GM12878 (cell line): ENCODE results near the gene RHBDD1. TPM values are rescaled to one million over a fixed set of nuclear protein-coding genes. Genes with fewer than 3 reads are reported as not detected.

Source experiments
- ASH2L ChIP-seq: fragments of 300-600, 200-600 bp; sonication (generic); IDR thresholded peaks from 2 replicates; pipeline ENCODE4 v1.6.1; 2017; ENCODE audit warnings: low read depth, mild to moderate bottlenecking, borderline replicate concordance
- CBX3 ChIP-seq: fragments of 200-600 bp; sonication (generic); IDR thresholded peaks from 2 replicates; pipeline ENCODE4 v1.6.1; 2016; ENCODE audit warnings: low read depth, borderline replicate concordance
- EP300 ChIP-seq, 2 experiments: fragments of 150-350 bp in 1 of 2; IDR thresholded peaks; 2 replicates each; pipeline ENCODE4 v1.6.1; 2011 to 2012; ENCODE audit warnings: low read depth in 2 of 2, low read length in 2 of 2, borderline replicate concordance in 1 of 2, improper control_type of control experiment in 1 of 2, inconsistent platforms in 1 of 2; ENCODE audit not compliant: control insufficient read depth in 1 of 2
- EZH2 ChIP-seq: IDR thresholded peaks from 2 replicates; pipeline ENCODE4 v1.6.1; 2012; ENCODE audit warnings: low read depth, mild to moderate bottlenecking, control low read depth, inconsistent platforms, low read length, borderline replicate concordance; ENCODE audit not compliant: control insufficient read depth
- IKZF1 ChIP-seq: fragments of 450-650 bp; conservative IDR thresholded peaks from 2 replicates; pipeline ENCODE4 v1.6.1; 2017; ENCODE audit warnings: antibody characterized with exemption, mild to moderate bottlenecking
- JUNB ChIP-seq: IDR thresholded peaks from 2 replicates; pipeline ENCODE4 v1.6.1; 2016; ENCODE audit warnings: antibody characterized with exemption, mild to moderate bottlenecking
- JUND ChIP-seq: IDR thresholded peaks from 2 replicates; pipeline ENCODE4 v1.6.1; 2012; ENCODE audit warnings: low read depth, mild to moderate bottlenecking, low read length, improper control_type of control experiment, moderate library complexity
- LARP7 ChIP-seq: fragments of 450-650 bp; IDR thresholded peaks from 2 replicates; pipeline ENCODE4 v1.6.1; 2017; ENCODE audit warnings: mild to moderate bottlenecking
- MYB ChIP-seq: fragments of 150-350 bp; IDR thresholded peaks from 2 replicates; pipeline ENCODE4 v1.6.1; 2014; ENCODE audit warnings: mild to moderate bottlenecking, low read depth, low read length, borderline replicate concordance
- NFXL1 ChIP-seq: fragments of 450-650 bp; IDR thresholded peaks from 2 replicates; pipeline ENCODE4 v1.6.1; 2017; ENCODE audit warnings: antibody characterized with exemption, mild to moderate bottlenecking, borderline replicate concordance
- PBX3 ChIP-seq: IDR thresholded peaks from 2 replicates; pipeline ENCODE4 v1.6.1; 2011; ENCODE audit warnings: mild to moderate bottlenecking, low read depth, low read length, moderate library complexity; ENCODE audit not compliant: insufficient replicate concordance
- POLR2A ChIP-seq: IDR thresholded peaks from 2 replicates; pipeline ENCODE4 v1.6.1; 2011; ENCODE audit warnings: low read depth, mild to moderate bottlenecking, low read length
- POU2F2 ChIP-seq: IDR thresholded peaks from 3 replicates; pipeline ENCODE4 v1.6.1; 2011; ENCODE audit warnings: low read depth, mild to moderate bottlenecking, low read length, borderline replicate concordance
- RFX5 ChIP-seq: IDR thresholded peaks from 2 replicates; pipeline ENCODE4 v1.6.1; 2011; ENCODE audit warnings: low read depth, low read length, improper control_type of control experiment
- SIX5 ChIP-seq: IDR thresholded peaks from 2 replicates; pipeline ENCODE4 v1.6.1; 2011; ENCODE audit warnings: mild to moderate bottlenecking, low read depth, low read length, moderate library complexity; ENCODE audit not compliant: severe bottlenecking
- SMARCA5 ChIP-seq: fragments of 450-650 bp; IDR thresholded peaks from 2 replicates; pipeline ENCODE4 v1.6.1; 2017; ENCODE audit warnings: mild to moderate bottlenecking
- SREBF1 ChIP-seq: IDR thresholded peaks from 2 replicates; pipeline ENCODE4 v1.6.1; 2012; ENCODE audit warnings: mild to moderate bottlenecking, low read length
- SUPT20H ChIP-seq: IDR thresholded peaks from 2 replicates; pipeline ENCODE4 v1.6.1; 2011; ENCODE audit warnings: low read depth, mild to moderate bottlenecking, low read length, moderate library complexity, borderline replicate concordance; ENCODE audit not compliant: control insufficient read depth
- TAF1 ChIP-seq: IDR thresholded peaks from 2 replicates; pipeline ENCODE4 v1.6.1; 2011; ENCODE audit warnings: mild to moderate bottlenecking, low read depth, low read length, borderline replicate concordance
- ZNF384 ChIP-seq: IDR thresholded peaks from 2 replicates; pipeline ENCODE4 v1.6.1; 2012; ENCODE audit warnings: low read depth, mild to moderate bottlenecking, low read length, improper control_type of control experiment, borderline replicate concordance
- ZZZ3 ChIP-seq: IDR thresholded peaks from 2 replicates; pipeline ENCODE4 v1.6.1; 2011; ENCODE audit warnings: low read depth; ENCODE audit not compliant: control insufficient read depth, insufficient read length
- polyA plus RNA-seq, 11 experiments: library from polyadenylated mRNA; depleted of rRNA in 4 of 11; unstranded in 6 of 11; stranded (reverse) in 5 of 11; fragments of >200 nt; fragmentation: Nextera tagmentation in 4 of 11; fragmentation: Illumina TruSeq in 1 of 11; extraction: Ambion mirVana in 4 of 11; extraction: Trizol in 1 of 11; gene quantifications; 1 replicate in 1 of 11; 2 replicates in 10 of 11; pipeline versions ENCODE4 v1.2.1 to v1.2.3, GENCODE V29; 2011 to 2016; ENCODE audit warnings: inconsistent platforms in 2 of 11, missing spikeins in 2 of 11, low read depth in 1 of 11
- total RNA-seq, 4 experiments: library from RNA; depleted of rRNA in 3 of 4; stranded (reverse); fragments of >200 nt in 3 of 4; fragmentation: Illumina TruSeq in 1 of 4; extraction: Trizol in 1 of 4; gene quantifications; 2 replicates each; pipeline versions ENCODE4 v1.2.1 to v1.2.3, GENCODE V29; 2013 to 2021
- TF ChIP-seq, protein P1 (sequence below): IDR thresholded peaks from 2 replicates; pipeline ENCODE4 v1.6.1; 2012; ENCODE audit warnings: low read length, inconsistent platforms
- TF ChIP-seq, protein P2 (sequence below): fragments of 450-650 bp; IDR thresholded peaks from 2 replicates; pipeline ENCODE4 v1.6.1; 2017; ENCODE audit warnings: mild to moderate bottlenecking
- TF ChIP-seq, protein P3 (sequence below): fragments of 450-650 bp; IDR thresholded peaks from 2 replicates; pipeline ENCODE4 v1.6.1; 2017; ENCODE audit warnings: low read depth, mild to moderate bottlenecking, moderate library complexity

Gene RHBDD1
- total and polyA plus RNA-seq, 10 of the 15 experiments (the other 5 are each of a cell fraction or from before 2014, with no cell fraction given) = 7.1 to 36.4 (median 14.7) TPM

DNA sequence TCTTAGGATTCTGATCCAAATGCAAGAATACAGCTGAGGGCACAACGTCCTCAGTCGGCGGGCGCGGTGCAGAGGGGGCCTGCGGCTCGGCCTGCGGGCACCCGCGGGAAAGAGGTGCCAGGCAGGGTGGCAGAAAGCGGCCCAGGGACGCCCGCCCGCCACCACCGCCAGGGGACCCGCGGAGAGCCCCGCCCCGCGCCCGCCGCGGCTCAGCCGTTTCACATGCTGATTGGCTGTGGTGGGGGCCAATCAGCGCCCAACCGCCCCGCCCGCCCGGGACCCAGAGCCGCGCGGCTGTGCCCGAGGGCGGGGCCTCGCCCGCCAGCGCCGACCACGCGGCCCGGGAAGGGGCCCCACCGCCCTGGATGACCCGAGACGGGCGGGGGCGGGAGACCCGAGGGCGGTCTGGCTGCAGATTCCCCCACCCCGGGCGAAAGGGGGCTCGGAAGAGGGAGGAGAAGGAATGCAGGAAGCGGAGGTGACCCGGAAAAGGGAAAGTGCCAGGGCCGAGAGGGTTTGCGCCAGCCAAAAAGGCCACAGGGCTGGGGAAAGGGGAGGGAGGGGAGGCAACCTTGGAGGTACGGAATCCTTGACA, 44.3 kb upstream of the RHBDD1 start (continued):
- no peak for TF ChIP-seq EP300 (IDR thresholded peaks at IDR 0.05; ENCODE audit: borderline replicate concordance in 1 of 2, control insufficient read depth in 1 of 2, low read depth in 2 of 2, low read length in 2 of 2)
- TF ChIP-seq PBX3 = peak; percentile 91
- TF ChIP-seq SREBF1 = no peak
- no peak for TF ChIP-seq MYB
- TF ChIP-seq, protein P1, sequence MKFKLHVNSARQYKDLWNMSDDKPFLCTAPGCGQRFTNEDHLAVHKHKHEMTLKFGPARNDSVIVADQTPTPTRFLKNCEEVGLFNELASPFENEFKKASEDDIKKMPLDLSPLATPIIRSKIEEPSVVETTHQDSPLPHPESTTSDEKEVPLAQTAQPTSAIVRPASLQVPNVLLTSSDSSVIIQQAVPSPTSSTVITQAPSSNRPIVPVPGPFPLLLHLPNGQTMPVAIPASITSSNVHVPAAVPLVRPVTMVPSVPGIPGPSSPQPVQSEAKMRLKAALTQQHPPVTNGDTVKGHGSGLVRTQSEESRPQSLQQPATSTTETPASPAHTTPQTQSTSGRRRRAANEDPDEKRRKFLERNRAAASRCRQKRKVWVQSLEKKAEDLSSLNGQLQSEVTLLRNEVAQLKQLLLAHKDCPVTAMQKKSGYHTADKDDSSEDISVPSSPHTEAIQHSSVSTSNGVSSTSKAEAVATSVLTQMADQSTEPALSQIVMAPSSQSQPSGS = no peak
- TF ChIP-seq TAF1 = 0 out of 2 replicates have a peak, but pooled peaks have one; percentile 24
- TF ChIP-seq POLR2A = peak; percentile 79
- no peak for TF ChIP-seq ZNF384
- TF ChIP-seq, protein P2, sequence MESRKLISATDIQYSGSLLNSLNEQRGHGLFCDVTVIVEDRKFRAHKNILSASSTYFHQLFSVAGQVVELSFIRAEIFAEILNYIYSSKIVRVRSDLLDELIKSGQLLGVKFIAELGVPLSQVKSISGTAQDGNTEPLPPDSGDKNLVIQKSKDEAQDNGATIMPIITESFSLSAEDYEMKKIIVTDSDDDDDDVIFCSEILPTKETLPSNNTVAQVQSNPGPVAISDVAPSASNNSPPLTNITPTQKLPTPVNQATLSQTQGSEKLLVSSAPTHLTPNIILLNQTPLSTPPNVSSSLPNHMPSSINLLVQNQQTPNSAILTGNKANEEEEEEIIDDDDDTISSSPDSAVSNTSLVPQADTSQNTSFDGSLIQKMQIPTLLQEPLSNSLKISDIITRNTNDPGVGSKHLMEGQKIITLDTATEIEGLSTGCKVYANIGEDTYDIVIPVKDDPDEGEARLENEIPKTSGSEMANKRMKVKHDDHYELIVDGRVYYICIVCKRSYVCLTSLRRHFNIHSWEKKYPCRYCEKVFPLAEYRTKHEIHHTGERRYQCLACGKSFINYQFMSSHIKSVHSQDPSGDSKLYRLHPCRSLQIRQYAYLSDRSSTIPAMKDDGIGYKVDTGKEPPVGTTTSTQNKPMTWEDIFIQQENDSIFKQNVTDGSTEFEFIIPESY = no peak
- no peak; the same call in 1 of the 2 replicates for TF ChIP-seq SMARCA5
- TF ChIP-seq IKZF1 = peak; percentile 84
- TF ChIP-seq JUND = no peak
- no peak for TF ChIP-seq JUNB
- TF ChIP-seq EZH2 = no peak
- 0 out of 3 replicates have a peak, but pooled peaks have one; percentile 6 for TF ChIP-seq POU2F2
- peak; percentile 60 for TF ChIP-seq LARP7
- no peak for TF ChIP-seq ZZZ3
- TF ChIP-seq RFX5 = no peak
- TF ChIP-seq SUPT20H = no peak
- no peak for TF ChIP-seq CBX3
- no peak for TF ChIP-seq NFXL1
- TF ChIP-seq ASH2L = no peak
- TF ChIP-seq, protein P3, sequence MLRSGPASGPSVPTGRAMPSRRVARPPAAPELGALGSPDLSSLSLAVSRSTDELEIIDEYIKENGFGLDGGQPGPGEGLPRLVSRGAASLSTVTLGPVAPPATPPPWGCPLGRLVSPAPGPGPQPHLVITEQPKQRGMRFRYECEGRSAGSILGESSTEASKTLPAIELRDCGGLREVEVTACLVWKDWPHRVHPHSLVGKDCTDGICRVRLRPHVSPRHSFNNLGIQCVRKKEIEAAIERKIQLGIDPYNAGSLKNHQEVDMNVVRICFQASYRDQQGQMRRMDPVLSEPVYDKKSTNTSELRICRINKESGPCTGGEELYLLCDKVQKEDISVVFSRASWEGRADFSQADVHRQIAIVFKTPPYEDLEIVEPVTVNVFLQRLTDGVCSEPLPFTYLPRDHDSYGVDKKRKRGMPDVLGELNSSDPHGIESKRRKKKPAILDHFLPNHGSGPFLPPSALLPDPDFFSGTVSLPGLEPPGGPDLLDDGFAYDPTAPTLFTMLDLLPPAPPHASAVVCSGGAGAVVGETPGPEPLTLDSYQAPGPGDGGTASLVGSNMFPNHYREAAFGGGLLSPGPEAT = no peak
- no peak for TF ChIP-seq SIX5
